Measurements from ENCODE around the gene RND2. TPM values are rescaled to one million over a fixed set of nuclear protein-coding genes. Genes with fewer than 3 reads are reported as not detected.
A peak's percentile ranks its signal among the peaks of the same experiment; 100 is the strongest.

The RND2 gene
- total and polyA plus RNA-seq, 2 of the 4 experiments (the other 2 are of a cell fraction), result 1.1 to 1.9 TPM

DNA sequence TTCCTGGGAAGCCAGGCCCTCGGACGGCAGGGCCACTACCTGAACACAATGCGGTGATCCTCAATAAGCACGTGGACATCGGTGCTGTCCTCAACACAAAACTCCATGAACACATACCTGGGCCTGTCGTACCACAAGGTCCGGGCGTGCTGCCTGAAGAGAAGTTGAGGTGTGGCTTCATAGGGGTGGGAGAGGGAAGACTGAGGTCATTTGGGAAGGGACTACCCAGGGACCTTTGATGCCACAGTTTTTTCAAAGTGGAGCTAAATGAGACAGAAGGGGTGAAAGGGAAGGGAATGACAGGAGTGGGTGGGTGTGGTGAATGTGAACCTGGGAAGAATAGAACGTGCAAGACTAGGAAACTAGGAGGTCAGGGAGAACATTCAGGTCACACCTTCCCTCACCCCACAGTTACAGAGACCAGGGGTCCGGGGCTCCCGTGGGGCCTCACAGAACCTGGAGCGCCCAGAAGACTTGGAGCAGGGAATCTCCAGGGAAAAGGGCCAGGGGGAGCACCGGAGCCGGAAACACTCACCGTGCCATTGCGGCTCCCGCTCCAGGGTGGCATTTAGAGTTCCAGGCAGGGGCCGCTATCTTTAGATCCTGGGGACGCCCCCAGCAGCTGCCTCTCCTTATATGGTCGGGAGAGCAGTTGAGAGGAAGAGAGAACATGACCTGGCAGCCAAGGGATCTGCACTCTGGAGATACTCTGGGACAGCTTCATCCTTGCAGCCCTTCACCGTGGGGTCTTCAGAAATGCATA lies 45.3 kb upstream of the RND2 start, which contains the start of gene PTGES3L:
TSS of gene PTGES3L (minus strand) at position 570 of the 763 bp plus-strand sequence. CDS start at position 543, 27 bp downstream.
- peak within 1 kb of the TSS; percentile 76 for H3K4me3 ChIP-seq (ENCODE audit: insufficient read depth, low read depth, low read length)
- in situ Hi-C loops (cut with MboI; ENCODE audit: low sequenced_read_pairs) (loop anchor here (25.0 kb wide), 1 partner anchor 383 kb away; no protein-coding TSS in a partner anchor), intact Hi-C loops (cut with micrococcal nuclease) (no loop called here), dilution Hi-C loops (cut with HindIII; ENCODE audit: low sequenced_read_pairs, unreplicated experiment) (no loop called here)
- peak within 1 kb of the TSS; percentile 95 for H3K56ac ChIP-seq (ENCODE audit: extremely low read depth, insufficient read depth, low read length)
- H2BK15ac ChIP-seq (ENCODE audit: low read depth, low read length), result peak within 1 kb of the TSS; percentile 93
- POLR2A ChIA-PET (ENCODE audit: unreplicated experiment), result interaction anchor here (2.0 kb wide), 1 partner anchor 18 kb away, joined by 6 read pairs; the partner anchor contains the start of gene RPL27
- H3K4me1 ChIP-seq (ENCODE audit: control insufficient read depth, insufficient read depth, low read length), result peaks cover 6% of the 10 kb centered on the region
- peak within 1 kb of the TSS; percentile 73 for H3K18ac ChIP-seq (ENCODE audit: low read depth, low read length)
- H3K4ac ChIP-seq (ENCODE audit: low read depth, low read length), result peak within 1 kb of the TSS; percentile 88
- no peaks in the 10 kb centered on the region; the same call in 1 of the 2 replicates for H3K36me3 ChIP-seq (ENCODE audit: control insufficient read depth, insufficient read depth, low read length)
- BruUV-seq (replicated peaks), result no TSS peak
- H3K14ac ChIP-seq (replicated peaks; ENCODE audit: low read depth, low read length), result peak within 1 kb of the TSS; percentile 81
- ATAC-seq (ENCODE audit: low read depth) (peak; percentile 73), DNase-seq (peak; percentile 48)
- H2BK120ac ChIP-seq (ENCODE audit: low read depth, low read length), result peak within 1 kb of the TSS; percentile 74
- peak within 1 kb of the TSS; percentile 99 for H2AFZ ChIP-seq (replicated peaks; ENCODE audit: low read length, poor library complexity)
- peak within 1 kb of the TSS; percentile 99 for H2AK9ac ChIP-seq (replicated peaks; ENCODE audit: low read depth, low read length, poor library complexity)
- peak within 1 kb of the TSS; percentile 88 to 96 for H4K8ac ChIP-seq (ENCODE audit: low read depth in 2 of 2, low read length in 2 of 2)
- H2BK5ac ChIP-seq (ENCODE audit: low read depth, low read length, poor library complexity, severe bottlenecking), result peak within 1 kb of the TSS; percentile 60
- H2BK20ac ChIP-seq (ENCODE audit: low read depth, low read length), result peak within 1 kb of the TSS; percentile 50; the same call in 1 of the 2 replicates
- H2AK5ac ChIP-seq (ENCODE audit: low read depth, low read length), result peak within 1 kb of the TSS; percentile 88
- peak within 1 kb of the TSS; percentile 74 for H3K27ac ChIP-seq (ENCODE audit: insufficient read depth, low read length)
- H3K9ac ChIP-seq (ENCODE audit: low read depth, low read length), result peak within 1 kb of the TSS; percentile 76
- H3K9me1 ChIP-seq (ENCODE audit: insufficient read depth, low read length), result peaks cover 18% of the 10 kb centered on the region
- CTCF ChIA-PET, result interaction anchor here (1.3 kb wide), 1 partner anchor 18 kb away, joined by 3 read pairs; the partner anchor contains the start of gene RPL27
- peak within 1 kb of the TSS; percentile 89 for H4K91ac ChIP-seq (ENCODE audit: insufficient read depth, low read depth, low read length)
- H4K5ac ChIP-seq (ENCODE audit: low read depth, low read length), result peak within 1 kb of the TSS; percentile 74
- H3K23ac ChIP-seq (ENCODE audit: low read depth, low read length), result peak within 1 kb of the TSS; percentile 92
- peaks cover 10% of the 10 kb centered on the region; the same call in 1 of the 2 replicates for H4K20me1 ChIP-seq (ENCODE audit: insufficient read depth, low read length)
- H3K9me3 ChIP-seq (ENCODE audit: control insufficient read depth, insufficient read depth, low read length), result no peaks in the 10 kb centered on the region
- H3K79me1 ChIP-seq (ENCODE audit: low read depth in 1 of 2, low read length in 2 of 2), result peaks cover 0 to 48% of the 10 kb centered on the region in 2 experiments; a peak in 3 of 4 replicates
- peak within 1 kb of the TSS; percentile 99 for H3K4me2 ChIP-seq (ENCODE audit: low read depth, low read length)
- no peaks in the 10 kb centered on the region for H3K27me3 ChIP-seq (ENCODE audit: control insufficient read depth, insufficient read depth, low read length)
- WGBS, 2 experiments (ENCODE audit: extremely low coverage in 2 of 2, insufficient read length in 1 of 2), result 0% methylated on average over 1 of the region's 21 CpGs; no CpG with 5 or more reads in 1 of the 2 experiments
- TF ChIP-seq RFX5 (IDR thresholded peaks at IDR 0.05; ENCODE audit: low read depth, low read length) (no peak), SMC3 (IDR thresholded peaks at IDR 0.05; ENCODE audit: low read depth, low read length) (no peak), BHLHE40 (IDR thresholded peaks at IDR 0.05; ENCODE audit: low read depth, low read length) (no peak), CHD1 (IDR thresholded peaks at IDR 0.05; ENCODE audit: low read depth, low read length) (no peak), FOS (IDR thresholded peaks at IDR 0.05; ENCODE audit: low read depth, low read length) (no peak), NFE2L2 (IDR thresholded peaks at IDR 0.05; ENCODE audit: low read depth, low read length) (no peak), CEBPB (IDR thresholded peaks at IDR 0.05; ENCODE audit: low read depth, low read length) (no peak), MXI1 (IDR thresholded peaks at IDR 0.05; ENCODE audit: borderline replicate concordance, low read depth, low read length) (no peak), RCOR1 (IDR thresholded peaks at IDR 0.05; ENCODE audit: insufficient replicate concordance, low read length) (no peak), MAFK (IDR thresholded peaks at IDR 0.05; ENCODE audit: low read depth, low read length) (no peak)
- TF ChIP-seq, protein P1, sequence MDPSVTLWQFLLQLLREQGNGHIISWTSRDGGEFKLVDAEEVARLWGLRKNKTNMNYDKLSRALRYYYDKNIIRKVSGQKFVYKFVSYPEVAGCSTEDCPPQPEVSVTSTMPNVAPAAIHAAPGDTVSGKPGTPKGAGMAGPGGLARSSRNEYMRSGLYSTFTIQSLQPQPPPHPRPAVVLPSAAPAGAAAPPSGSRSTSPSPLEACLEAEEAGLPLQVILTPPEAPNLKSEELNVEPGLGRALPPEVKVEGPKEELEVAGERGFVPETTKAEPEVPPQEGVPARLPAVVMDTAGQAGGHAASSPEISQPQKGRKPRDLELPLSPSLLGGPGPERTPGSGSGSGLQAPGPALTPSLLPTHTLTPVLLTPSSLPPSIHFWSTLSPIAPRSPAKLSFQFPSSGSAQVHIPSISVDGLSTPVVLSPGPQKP (IDR thresholded peaks at IDR 0.05; ENCODE audit: borderline replicate concordance, low read depth, low read length), result peak; percentile 32; the same call in 1 of the 2 replicates
- TF ChIP-seq, protein P2, sequence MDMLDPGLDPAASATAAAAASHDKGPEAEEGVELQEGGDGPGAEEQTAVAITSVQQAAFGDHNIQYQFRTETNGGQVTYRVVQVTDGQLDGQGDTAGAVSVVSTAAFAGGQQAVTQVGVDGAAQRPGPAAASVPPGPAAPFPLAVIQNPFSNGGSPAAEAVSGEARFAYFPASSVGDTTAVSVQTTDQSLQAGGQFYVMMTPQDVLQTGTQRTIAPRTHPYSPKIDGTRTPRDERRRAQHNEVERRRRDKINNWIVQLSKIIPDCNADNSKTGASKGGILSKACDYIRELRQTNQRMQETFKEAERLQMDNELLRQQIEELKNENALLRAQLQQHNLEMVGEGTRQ (IDR thresholded peaks at IDR 0.05; ENCODE audit: low read depth, low read length), result no peak
- TF ChIP-seq, protein P3, sequence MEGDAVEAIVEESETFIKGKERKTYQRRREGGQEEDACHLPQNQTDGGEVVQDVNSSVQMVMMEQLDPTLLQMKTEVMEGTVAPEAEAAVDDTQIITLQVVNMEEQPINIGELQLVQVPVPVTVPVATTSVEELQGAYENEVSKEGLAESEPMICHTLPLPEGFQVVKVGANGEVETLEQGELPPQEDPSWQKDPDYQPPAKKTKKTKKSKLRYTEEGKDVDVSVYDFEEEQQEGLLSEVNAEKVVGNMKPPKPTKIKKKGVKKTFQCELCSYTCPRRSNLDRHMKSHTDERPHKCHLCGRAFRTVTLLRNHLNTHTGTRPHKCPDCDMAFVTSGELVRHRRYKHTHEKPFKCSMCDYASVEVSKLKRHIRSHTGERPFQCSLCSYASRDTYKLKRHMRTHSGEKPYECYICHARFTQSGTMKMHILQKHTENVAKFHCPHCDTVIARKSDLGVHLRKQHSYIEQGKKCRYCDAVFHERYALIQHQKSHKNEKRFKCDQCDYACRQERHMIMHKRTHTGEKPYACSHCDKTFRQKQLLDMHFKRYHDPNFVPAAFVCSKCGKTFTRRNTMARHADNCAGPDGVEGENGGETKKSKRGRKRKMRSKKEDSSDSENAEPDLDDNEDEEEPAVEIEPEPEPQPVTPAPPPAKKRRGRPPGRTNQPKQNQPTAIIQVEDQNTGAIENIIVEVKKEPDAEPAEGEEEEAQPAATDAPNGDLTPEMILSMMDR (conservative IDR thresholded peaks at IDR 0.05; ENCODE audit: low read depth, low read length), result no peak

Measured in IMR-90 (cell line).